ENCODE data around the gene LITAF. TPM values are rescaled to one million over a fixed set of nuclear protein-coding genes. Genes with fewer than 3 reads are reported as not detected.
A peak's percentile ranks its signal among the peaks of the same experiment; 100 is the strongest.

LITAF gene
- total RNA-seq, 6 donors from 2014 or later, result 65.8 to 281 (median 113) TPM

- no peaks in the 10 kb centered on the region for H3K27me3 ChIP-seq
- 83 to 90% methylated on average over 1 of the region's 3 CpGs for WGBS, 2 donors
- H3K36me3 ChIP-seq, result no peaks in the 10 kb centered on the region
- peaks cover 4 to 38% (median 28%) of the 10 kb centered on the region in 4 donors for H3K4me1 ChIP-seq
- DNase-seq (no peak), ATAC-seq (ENCODE audit: low FRiP score in 2 of 2) (no peak)
- no peak overlapping the region for H3K4me3 ChIP-seq
- TF ChIP-seq CTCF (IDR thresholded peaks at IDR 0.05) (no peak), EP300 (IDR thresholded peaks at IDR 0.05) (no peak), POLR2A (IDR thresholded peaks at IDR 0.05) (no peak), POLR2AphosphoS5 (IDR thresholded peaks at IDR 0.05) (no peak)
- H3K27ac ChIP-seq, result peak overlapping the region in 3 of 4 donors; percentile 69 to 82 (median 78)
- H3K9me3 ChIP-seq, result no peaks in the 10 kb centered on the region
Measured at GRCh38 chr16:11633113-11633512, 46.4 kb upstream of the LITAF start.

GRCh38 chr16:11632455-11632939 lies 45.8 kb upstream of the LITAF start:
- WGBS, 2 donors, result 38 to 61% methylated on average over 12 to 14 of the region's 15 CpGs
- ATAC-seq (ENCODE audit: low FRiP score in 2 of 2), result peak; percentile 44 to 70
- Histone ChIP-seq H3K4me1 (peaks cover 4 to 40% (median 29%) of the 10 kb centered on the region in 4 donors), H3K4me3 (no peak overlapping the region), H3K36me3 (no peaks in the 10 kb centered on the region), H3K9me3 (no peaks in the 10 kb centered on the region), H3K27me3 (no peaks in the 10 kb centered on the region), H3K27ac (peak overlapping the region; percentile 69 to 82 (median 75))
- TF ChIP-seq POLR2A (IDR thresholded peaks at IDR 0.05), result peak in 2 of 4 donors; percentile 18 to 56
- TF ChIP-seq POLR2AphosphoS5 (IDR thresholded peaks at IDR 0.05), result peak; percentile 23 to 55
- no peak for TF ChIP-seq EP300 (IDR thresholded peaks at IDR 0.05)
- DNase-seq, result peak; percentile 38 to 80

- Histone ChIP-seq H3K36me3 (no peaks in the 10 kb centered on the region), H3K27me3 (no peaks in the 10 kb centered on the region), H3K4me1 (peaks cover 4 to 40% (median 29%) of the 10 kb centered on the region in 4 donors), H3K4me3 (no peak overlapping the region), H3K9me3 (no peaks in the 10 kb centered on the region), H3K27ac (no peak overlapping the region)
- DNase-seq, result no peak
- 94 to 99% methylated on average over 5 to 7 of the region's 7 CpGs for WGBS, 2 donors
- TF ChIP-seq CTCF (IDR thresholded peaks at IDR 0.05) (no peak), POLR2AphosphoS5 (IDR thresholded peaks at IDR 0.05) (no peak), EP300 (IDR thresholded peaks at IDR 0.05) (no peak), POLR2A (IDR thresholded peaks at IDR 0.05) (no peak)
- no peak for ATAC-seq (ENCODE audit: low FRiP score in 2 of 2)
Measured at GRCh38 chr16:11631214-11631613, 44.5 kb upstream of the LITAF start.

GRCh38 chr16:11630768-11631056 lies 44.0 kb upstream of the LITAF start:
- TF ChIP-seq POLR2A (IDR thresholded peaks at IDR 0.05) (no peak), CTCF (IDR thresholded peaks at IDR 0.05) (no peak), EP300 (IDR thresholded peaks at IDR 0.05) (no peak), POLR2AphosphoS5 (IDR thresholded peaks at IDR 0.05) (no peak)
- no peaks in the 10 kb centered on the region for H3K27me3 ChIP-seq
- ATAC-seq (ENCODE audit: low FRiP score in 2 of 2) (no peak), DNase-seq (no peak)
- WGBS, 2 donors, result 84 to 87% methylated on average over 6 of the region's 6 CpGs
- H3K9me3 ChIP-seq, result no peaks in the 10 kb centered on the region
- peaks cover 4 to 40% (median 29%) of the 10 kb centered on the region in 4 donors for H3K4me1 ChIP-seq
- no peaks in the 10 kb centered on the region for H3K36me3 ChIP-seq
- no peak overlapping the region for H3K4me3 ChIP-seq
- H3K27ac ChIP-seq, result peak overlapping the region in 2 of 4 donors; percentile 77 to 81

GRCh38 chr16:11630046-11630767 lies 43.5 kb upstream of the LITAF start:
- peak overlapping the region; percentile 77 to 81 (median 77) for H3K27ac ChIP-seq
- DNase-seq (peak in 1 of 2 donors; percentile 42), ATAC-seq (ENCODE audit: low FRiP score in 2 of 2) (no peak)
- WGBS, 2 donors, result 74 to 80% methylated on average over 10 to 12 of the region's 12 CpGs
- H3K27me3 ChIP-seq, result no peaks in the 10 kb centered on the region
- peaks cover 4 to 42% (median 30%) of the 10 kb centered on the region in 4 donors for H3K4me1 ChIP-seq
- no peak overlapping the region for H3K4me3 ChIP-seq
- H3K36me3 ChIP-seq, result no peaks in the 10 kb centered on the region
- H3K9me3 ChIP-seq, result no peaks in the 10 kb centered on the region
- no peak for TF ChIP-seq EP300 (IDR thresholded peaks at IDR 0.05)
- TF ChIP-seq CTCF (IDR thresholded peaks at IDR 0.05), result no peak
- TF ChIP-seq POLR2A (IDR thresholded peaks at IDR 0.05), result no peak
- TF ChIP-seq POLR2AphosphoS5 (IDR thresholded peaks at IDR 0.05), result no peak
